NCI-H1417 (cell line): Measurements from ENCODE around the gene HDAC11.
"Not testable (repeated sequence)": the region's sequence is repeated elsewhere in the genome, so short reads cannot be mapped to it uniquely, and the experiment has no call there.

Experiments used
- DNase-seq, 3 experiments: peaks; one replicate each; lab custom pipeline; 2025; lab: John Stamatoyannopoulos, UW

HDAC11 gene

GRCh38 chr3:13493867-13494441 lies 13.8 kb downstream of the HDAC11 start:
- DNase-seq: no peak

- DNase-seq: no peak
Measured at GRCh38 chr3:13494463-13495350, 14.6 kb downstream of the HDAC11 start.

- no peak for DNase-seq
Measured at GRCh38 chr3:13495351-13495813, 15.3 kb downstream of the HDAC11 start.

GRCh38 chr3:13495921-13496723 lies 16.0 kb downstream of the HDAC11 start:
- DNase-seq: peak; percentile 42 to 76 (median 48)

- no peak for DNase-seq
Measured at GRCh38 chr3:13496879-13497278, 16.8 kb downstream of the HDAC11 start.

- DNase-seq: no peak
Measured at GRCh38 chr3:13497386-13497785, 17.3 kb downstream of the HDAC11 start.

- DNase-seq: no peak
Measured at GRCh38 chr3:13498354-13499060, 18.4 kb downstream of the HDAC11 start.

GRCh38 chr3:13499246-13499645 lies 19.1 kb downstream of the HDAC11 start:
- not testable (repeated sequence) for DNase-seq

GRCh38 chr3:13500133-13500885 lies 20.2 kb downstream of the HDAC11 start:
- no peak for DNase-seq

- no peak for DNase-seq
Measured at GRCh38 chr3:13501056-13501455, 20.9 kb downstream of the HDAC11 start.

GRCh38 chr3:13501521-13501920 lies 21.4 kb downstream of the HDAC11 start:
- no peak for DNase-seq

- no peak for DNase-seq
Measured at GRCh38 chr3:13501958-13502790, 22.1 kb downstream of the HDAC11 start.

GRCh38 chr3:13502791-13503060 lies 22.6 kb downstream of the HDAC11 start:
- no peak for DNase-seq

GRCh38 chr3:13504161-13504831 lies 24.2 kb downstream of the HDAC11 start:
- no peak for DNase-seq

GRCh38 chr3:13505147-13506130 lies 25.3 kb downstream of the HDAC11 start:
- DNase-seq: no peak

- DNase-seq: no peak
Measured at GRCh38 chr3:13506239-13506638, 26.1 kb downstream of the HDAC11 start.

- DNase-seq: no peak
Measured at GRCh38 chr3:13506680-13507079, 26.6 kb downstream of the HDAC11 start.

GRCh38 chr3:13507247-13507569 lies 27.1 kb downstream of the HDAC11 start:
- DNase-seq: no peak
